A673 (cell line): ENCODE measurements around the gene PPP1R3G. TPM values are rescaled to one million over a fixed set of nuclear protein-coding genes. Genes with fewer than 3 reads are reported as not detected.

Source experiments
- BruUV-seq: library from RNA; stranded (reverse); fragments of 400-500 nt; replicated peaks from 2 replicates; lab custom pipeline; 2021; lab: Mats Ljungman, UMichigan
- CTCF ChIA-PET: fragments of 300-600 bp; sonication (Branson Sonifier 250); formaldehyde crosslinking; loops from one replicate; lab custom pipeline; 2022; ENCODE audit warnings: antibody characterized with exemption; lab: Charles Lee
- POLR2A ChIA-PET: fragments of 300-600 bp; sonication (Branson Sonifier 250); formaldehyde crosslinking; loops from one replicate; lab custom pipeline; 2022; ENCODE audit warnings: antibody characterized with exemption; ENCODE audit not compliant: low non-redundant PET; lab: Charles Lee
- DNase-seq: peaks from one replicate; pipeline ENCODE4 v3.0.0-alpha.2; 2015; ENCODE audit warnings: low spot score
- H3K27ac ChIP-seq: fragments of 200-600 bp; sonication (generic); 2 replicates; pipeline ENCODE4 v1.5.1; 2016; ENCODE audit warnings: mixed run types, low read depth, mild to moderate bottlenecking, mixed read lengths, antibody characterized with exemption, low read length; ENCODE audit not compliant: poor library complexity, severe bottlenecking
- H3K27me3 ChIP-seq: fragments of 200-600 bp; sonication (generic); replicated peaks from 2 replicates; pipeline ENCODE4 v1.6.1; 2017; ENCODE audit warnings: mixed run types, low read depth, mild to moderate bottlenecking, mixed read lengths, antibody characterized with exemption, low read length; ENCODE audit not compliant: insufficient read depth, poor library complexity
- H3K36me3 ChIP-seq: fragments of 200-600 bp; sonication (generic); 2 replicates; pipeline ENCODE4 v1.6.1; 2016; ENCODE audit warnings: mixed run types, mild to moderate bottlenecking, mixed read lengths, antibody characterized with exemption, low read length; ENCODE audit not compliant: insufficient read depth, poor library complexity, severe bottlenecking
- H3K4me1 ChIP-seq: fragments of 200-600 bp; sonication (generic); 2 replicates; pipeline ENCODE4 v1.6.1; 2017; ENCODE audit warnings: mixed run types, mild to moderate bottlenecking, mixed read lengths, antibody characterized with exemption, low read length; ENCODE audit not compliant: insufficient read depth, poor library complexity, severe bottlenecking
- H3K4me3 ChIP-seq: fragments of 200-600 bp; sonication (generic); 2 replicates; pipeline ENCODE4 v1.5.1; 2016; ENCODE audit warnings: low read depth, mixed run types, mild to moderate bottlenecking, mixed read lengths, low read length; ENCODE audit not compliant: poor library complexity, severe bottlenecking
- H3K9me3 ChIP-seq: fragments of 200-600 bp; sonication (generic); 2 replicates; pipeline ENCODE4 v1.6.1; 2016; ENCODE audit warnings: mixed run types, low read depth, mild to moderate bottlenecking, mixed read lengths, antibody characterized with exemption, low read length; ENCODE audit not compliant: poor library complexity, severe bottlenecking
- CTCF ChIP-seq: fragments of 300-800, 200-600 bp; sonication (generic); conservative IDR thresholded peaks from 2 replicates; pipeline ENCODE4 v1.5.1; 2017; ENCODE audit warnings: low read depth, mild to moderate bottlenecking, antibody characterized with exemption, low read length, moderate library complexity, mixed read lengths
- EZH2 ChIP-seq: fragments of 200-600 bp; sonication (generic); IDR thresholded peaks from 2 replicates; pipeline ENCODE4 v1.6.1; 2017; ENCODE audit warnings: borderline replicate concordance, low read depth, mild to moderate bottlenecking, mixed read lengths, antibody characterized with exemption, low read length; ENCODE audit not compliant: poor library complexity, severe bottlenecking
- intact Hi-C: fragments of 100-400 bp; cut with micrococcal nuclease; formaldehyde crosslinking; loops from one replicate; pipeline ENCODE4 v1.10.0; 2022; ENCODE audit not compliant: unreplicated experiment
- total RNA-seq: library from RNA; stranded (reverse); gene quantifications from 2 replicates; pipeline ENCODE4 v1.2.3, GENCODE V29; 2021

PPP1R3G gene
- total RNA-seq, 1 experiment from 2014 or later, result 0.24 TPM

- no peak for TF ChIP-seq EZH2
- no peak for TF ChIP-seq CTCF
- ChIA-PET POLR2A (no interaction called here), CTCF (interaction anchor here (0.6 kb wide), 1 partner anchor 688 kb away, joined by 3 read pairs; no protein-coding TSS in a partner anchor)
- H3K4me1 ChIP-seq, result no peaks in the 10 kb centered on the region
- no peak for DNase-seq
- H3K36me3 ChIP-seq, result no peaks in the 10 kb centered on the region
- BruUV-seq, result no TSS peak
- H3K27me3 ChIP-seq, result no peaks in the 10 kb centered on the region
- no peaks in the 10 kb centered on the region for H3K9me3 ChIP-seq
- no peak overlapping the region for H3K27ac ChIP-seq
- H3K4me3 ChIP-seq, result no peak overlapping the region
- intact Hi-C loops, result no loop called here
Measured at GRCh38 chr6:5063617-5064016, 21.5 kb upstream of the PPP1R3G start.

- ChIA-PET CTCF (no interaction called here), POLR2A (no interaction called here)
- H3K27ac ChIP-seq, result no peak overlapping the region
- BruUV-seq, result no TSS peak
- intact Hi-C loops, result no loop called here
- no peaks in the 10 kb centered on the region for H3K36me3 ChIP-seq
- H3K4me1 ChIP-seq, result no peaks in the 10 kb centered on the region
- no peak for DNase-seq
- no peak overlapping the region for H3K4me3 ChIP-seq
- no peaks in the 10 kb centered on the region for H3K9me3 ChIP-seq
- H3K27me3 ChIP-seq, result no peaks in the 10 kb centered on the region
- TF ChIP-seq CTCF, result no peak
- TF ChIP-seq EZH2, result no peak
Measured at GRCh38 chr6:5066456-5067093, 18.6 kb upstream of the PPP1R3G start.

DNA sequence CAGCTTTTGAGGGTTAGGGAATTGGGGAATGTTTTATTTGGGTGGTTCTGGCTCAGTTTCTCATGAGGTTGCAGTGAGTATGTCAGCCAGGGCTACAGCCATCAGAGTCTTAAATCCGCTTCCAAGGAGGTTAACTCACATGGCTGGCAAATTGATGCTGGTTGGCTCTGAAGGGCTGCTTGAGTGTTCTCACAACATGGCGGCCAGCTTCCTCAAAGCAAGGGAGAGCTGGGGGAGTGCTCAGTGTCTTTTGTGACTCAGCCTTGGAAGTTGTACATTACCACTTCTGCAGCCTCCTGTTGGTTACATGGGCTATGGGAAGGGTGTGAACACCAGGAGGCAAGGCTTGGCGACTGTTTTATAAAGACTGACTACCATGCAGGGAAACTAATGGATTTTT is 17.8 kb upstream of the PPP1R3G start:
- DNase-seq, result no peak
- no TSS peak for BruUV-seq
- TF ChIP-seq EZH2, result no peak
- TF ChIP-seq CTCF, result no peak
- no peak overlapping the region for H3K4me3 ChIP-seq
- no peaks in the 10 kb centered on the region for H3K4me1 ChIP-seq
- no peaks in the 10 kb centered on the region for H3K27me3 ChIP-seq
- intact Hi-C loops, result no loop called here
- ChIA-PET POLR2A (no interaction called here), CTCF (no interaction called here)
- no peak overlapping the region for H3K27ac ChIP-seq
- no peaks in the 10 kb centered on the region for H3K36me3 ChIP-seq
- no peaks in the 10 kb centered on the region for H3K9me3 ChIP-seq
